PC-9 (cell line): ENCODE results near the gene ACSL6. TPM values are rescaled to one million over a fixed set of nuclear protein-coding genes. Genes with fewer than 3 reads are reported as not detected.

Experiments
- BruUV-seq: library from RNA; stranded (reverse); fragments of 400-500 nt; replicated peaks from 2 replicates; lab custom pipeline; 2021; lab: Mats Ljungman, UMichigan
- CTCF ChIA-PET: fragments of 300-600 bp; sonication (Branson Sonifier 250); formaldehyde crosslinking; loops from one replicate; lab custom pipeline; 2022; ENCODE audit warnings: antibody characterized with exemption; lab: Charles Lee
- POLR2A ChIA-PET: fragments of 300-600 bp; sonication (Branson Sonifier 250); formaldehyde crosslinking; loops from one replicate; lab custom pipeline; 2022; ENCODE audit warnings: antibody characterized with exemption; ENCODE audit not compliant: unreplicated experiment; lab: Charles Lee
- DNase-seq, 2 experiments: peaks; one replicate each; pipeline versions ENCODE4 v3.0.0 to v3.0.0-alpha.2; 2015 to 2022; ENCODE audit warnings: mixed read lengths in 1 of 2
- H2AFZ ChIP-seq: fragments of 200-600 bp; sonication (generic); 2 replicates; pipeline ENCODE4 v1.8.1; 2017; ENCODE audit warnings: antibody characterized with exemption
- H3F3A ChIP-seq: fragments of 200-600 bp; sonication (generic); 2 replicates; pipeline ENCODE4 v1.8.1; 2017; ENCODE audit warnings: antibody characterized with exemption, mild to moderate bottlenecking, low read depth; ENCODE audit not compliant: insufficient read depth
- H3K27ac ChIP-seq: fragments of 200-600 bp; sonication (generic); 2 replicates; pipeline ENCODE4 v1.6.1; 2016; ENCODE audit warnings: mixed run types
- H3K27me3 ChIP-seq: fragments of 200-600 bp; sonication (generic); 2 replicates; pipeline ENCODE4 v1.6.1; 2016; ENCODE audit warnings: low read depth, mixed run types; ENCODE audit not compliant: insufficient read depth
- H3K36me3 ChIP-seq: fragments of 200-600 bp; sonication (generic); 2 replicates; pipeline ENCODE4 v1.6.1; 2016; ENCODE audit warnings: low read depth, mixed run types
- H3K4me1 ChIP-seq: fragments of 200-600 bp; sonication (generic); replicated peaks from 2 replicates; pipeline ENCODE4 v1.6.1; 2016; ENCODE audit warnings: mixed run types; ENCODE audit not compliant: insufficient read depth
- H3K4me2 ChIP-seq: fragments of 200-600 bp; sonication (generic); 2 replicates; pipeline ENCODE4 v1.6.1; 2017; ENCODE audit warnings: mixed run types
- H3K4me3 ChIP-seq: fragments of 200-600 bp; sonication (generic); 2 replicates; pipeline ENCODE4 v1.6.1; 2016; ENCODE audit warnings: mixed run types
- H3K79me2 ChIP-seq: fragments of 200-600 bp; sonication (generic); 2 replicates; pipeline ENCODE4 v1.6.1; 2017; ENCODE audit warnings: low read depth, mixed run types
- H3K9me2 ChIP-seq: fragments of 200-600 bp; sonication (generic); 2 replicates; pipeline ENCODE4 v1.8.1; 2017; ENCODE audit warnings: mild to moderate bottlenecking; ENCODE audit not compliant: insufficient read depth
- H3K9me3 ChIP-seq: fragments of 200-600 bp; sonication (generic); 2 replicates; pipeline ENCODE4 v1.8.1; 2016; ENCODE audit warnings: low read depth; ENCODE audit not compliant: insufficient read depth
- H4K20me1 ChIP-seq: fragments of 200-600 bp; sonication (generic); 2 replicates; pipeline ENCODE4 v1.8.1; 2017; ENCODE audit not compliant: insufficient read depth
- CTCF ChIP-seq: fragments of 200-600 bp; sonication (generic); conservative IDR thresholded peaks from 2 replicates; pipeline ENCODE4 v1.6.1; 2017; ENCODE audit warnings: mixed run types, antibody characterized with exemption, mild to moderate bottlenecking, moderate library complexity
- EZH2 ChIP-seq: fragments of 200-600 bp; sonication (generic); IDR thresholded peaks from 2 replicates; pipeline ENCODE4 v1.8.0; 2017; ENCODE audit warnings: antibody characterized with exemption, low read depth
- intact Hi-C: fragments of 100-400 bp; cut with micrococcal nuclease; formaldehyde crosslinking; loops from one replicate; pipeline ENCODE4 v1.10.0; 2022; ENCODE audit not compliant: unreplicated experiment
- total RNA-seq: library from RNA; stranded (reverse); gene quantifications from 2 replicates; pipeline ENCODE4 v1.2.3, GENCODE V29; 2021

The ACSL6 gene
- total RNA-seq, 1 experiment from 2014 or later, result not detected

GRCh38 chr5:132017738-132018625 is 6.5 kb upstream of the ACSL6 start:
- no peak overlapping the region for H3K27ac ChIP-seq
- no TSS peak for BruUV-seq
- ChIA-PET POLR2A (no interaction called here), CTCF (no interaction called here)
- intact Hi-C loops, result no loop called here
- H3K9me3 ChIP-seq, result no peaks in the 10 kb centered on the region
- no peak for DNase-seq
- no peaks in the 10 kb centered on the region for H3K9me2 ChIP-seq
- no peaks in the 10 kb centered on the region for H4K20me1 ChIP-seq
- TF ChIP-seq EZH2, result no peak
- TF ChIP-seq CTCF, result no peak
- no peak overlapping the region for H2AFZ ChIP-seq
- no peaks in the 10 kb centered on the region for H3F3A ChIP-seq
- H3K4me2 ChIP-seq, result no peak overlapping the region
- H3K36me3 ChIP-seq, result no peaks in the 10 kb centered on the region
- H3K4me1 ChIP-seq, result no peaks in the 10 kb centered on the region
- no peak overlapping the region for H3K4me3 ChIP-seq
- H3K79me2 ChIP-seq, result no peaks in the 10 kb centered on the region
- peaks cover 47% of the 10 kb centered on the region for H3K27me3 ChIP-seq

- no peaks in the 10 kb centered on the region for H3K36me3 ChIP-seq
- intact Hi-C loops, result no loop called here
- ChIA-PET POLR2A (no interaction called here), CTCF (no interaction called here)
- no peak overlapping the region for H3K27ac ChIP-seq
- no peaks in the 10 kb centered on the region for H3K79me2 ChIP-seq
- no peak for DNase-seq
- no peaks in the 10 kb centered on the region for H3K4me1 ChIP-seq
- H4K20me1 ChIP-seq, result no peaks in the 10 kb centered on the region
- no peaks in the 10 kb centered on the region for H3F3A ChIP-seq
- H3K4me2 ChIP-seq, result no peak overlapping the region
- H3K27me3 ChIP-seq, result peaks cover 54% of the 10 kb centered on the region
- no peak overlapping the region for H3K4me3 ChIP-seq
- H3K9me2 ChIP-seq, result no peaks in the 10 kb centered on the region
- TF ChIP-seq EZH2 (no peak), CTCF (no peak)
- no peaks in the 10 kb centered on the region for H3K9me3 ChIP-seq
- BruUV-seq, result no TSS peak
- H2AFZ ChIP-seq, result no peak overlapping the region
Measured at GRCh38 chr5:132017316-132017715, 5.9 kb upstream of the ACSL6 start.

GRCh38 chr5:132016721-132017250 is 5.3 kb upstream of the ACSL6 start:
- TF ChIP-seq EZH2 (no peak), CTCF (no peak)
- CTCF ChIA-PET, result no interaction called here
- no peaks in the 10 kb centered on the region for H3F3A ChIP-seq
- H3K9me3 ChIP-seq, result no peaks in the 10 kb centered on the region
- no peak overlapping the region for H3K4me3 ChIP-seq
- no peaks in the 10 kb centered on the region for H3K4me1 ChIP-seq
- no peak for DNase-seq
- intact Hi-C loops, result no loop called here
- no peaks in the 10 kb centered on the region for H3K9me2 ChIP-seq
- no peak overlapping the region for H2AFZ ChIP-seq
- no peaks in the 10 kb centered on the region for H3K79me2 ChIP-seq
- peaks cover 59% of the 10 kb centered on the region for H3K27me3 ChIP-seq
- no peak overlapping the region for H3K4me2 ChIP-seq
- no peak overlapping the region for H3K27ac ChIP-seq
- POLR2A ChIA-PET, result no interaction called here
- no TSS peak for BruUV-seq
- no peaks in the 10 kb centered on the region for H4K20me1 ChIP-seq
- no peaks in the 10 kb centered on the region for H3K36me3 ChIP-seq
